Epidermal melanocyte (primary cell): ENCODE measurements around the gene INO80B.

ENCODE experiments used
- DNase-seq: peaks from one replicate; pipeline ENCODE4 v3.0.0; 2011; ENCODE audit warnings: low spot score; ENCODE audit not compliant: insufficient read length

The INO80B gene

GRCh38 chr2:74454654-74455511 lies at the start of gene INO80B:
Gene INO80B (plus strand): TSS chr2:74455087. CDS start chr2:74455117, 30 bp downstream.
- DNase-seq = peak; percentile 92

- DNase-seq = no peak
Observed at GRCh38 chr2:74406035-74406434, 48.9 kb upstream of the INO80B start.

GRCh38 chr2:74407682-74408081 lies 47.2 kb upstream of the INO80B start:
- no peak for DNase-seq

GRCh38 chr2:74413001-74413698 lies 41.7 kb upstream of the INO80B start:
- no peak for DNase-seq

GRCh38 chr2:74414441-74414840 lies 40.4 kb upstream of the INO80B start:
- DNase-seq = no peak

- DNase-seq = no peak
Observed at GRCh38 chr2:74414881-74415761, 39.8 kb upstream of the INO80B start.

- no peak for DNase-seq
Observed at GRCh38 chr2:74415762-74416395, 39.0 kb upstream of the INO80B start.

- no peak for DNase-seq
Observed at GRCh38 chr2:74416778-74417177, 38.1 kb upstream of the INO80B start.

- no peak for DNase-seq
Observed at GRCh38 chr2:74417197-74417596, 37.7 kb upstream of the INO80B start.

GRCh38 chr2:74417763-74418162 lies 37.1 kb upstream of the INO80B start:
- DNase-seq = no peak

- DNase-seq = no peak
Observed at GRCh38 chr2:74418312-74418711, 36.6 kb upstream of the INO80B start.

- no peak for DNase-seq
Observed at GRCh38 chr2:74419345-74419744, 35.5 kb upstream of the INO80B start.

GRCh38 chr2:74420006-74420405 lies 34.9 kb upstream of the INO80B start:
- no peak for DNase-seq

- peak; percentile 15 for DNase-seq
Observed at GRCh38 chr2:74420443-74421103, 34.3 kb upstream of the INO80B start.

- DNase-seq = peak; percentile 93
Observed at GRCh38 chr2:74421221-74421870, 33.5 kb upstream of the INO80B start, which contains the start of the genes C2orf81 and WDR54. Gene C2orf81 (minus strand): TSS chr2:74421619. CDS start chr2:74421560, 59 bp downstream. Gene WDR54 (plus strand): TSS chr2:74421730. CDS start chr2:74422154, 424 bp downstream.

GRCh38 chr2:74423231-74424095 lies 31.4 kb upstream of the INO80B start:
- DNase-seq = no peak

- no peak for DNase-seq
Observed at GRCh38 chr2:74424139-74424992, 30.5 kb upstream of the INO80B start.

- no peak for DNase-seq
Observed at GRCh38 chr2:74424995-74425406, 29.9 kb upstream of the INO80B start.
